WTC11 (cell line): ENCODE results near the gene SGIP1. TPM values are rescaled to one million over a fixed set of nuclear protein-coding genes. Genes with fewer than 3 reads are reported as not detected.

ENCODE experiments used
- ATAC-seq: fragments of 200-7000 bp; cut with Tn5 transposase; 2 replicates; pipeline ENCODE4 v1.10.0; 2021; ENCODE audit warnings: mild to moderate bottlenecking, moderate library complexity
- CTCF ChIA-PET: fragments of 300-600 bp; sonication (Branson Sonifier 250); formaldehyde crosslinking; loops from one replicate; lab custom pipeline; 2021; ENCODE audit warnings: antibody characterized with exemption; lab: Charles Lee
- POLR2A ChIA-PET: fragments of 350-600 bp; sonication (Branson Sonifier 250); formaldehyde crosslinking; loops from one replicate; lab custom pipeline; 2021; ENCODE audit warnings: antibody characterized with exemption; lab: Charles Lee
- DNase-seq: peaks from one replicate; pipeline ENCODE4 v3.0.0; 2021; ENCODE audit warnings: low spot score
- H3K27ac Mint-ChIP-seq: 2 replicates; pipeline ENCODE4 v1.8.0; 2021; ENCODE audit warnings: mixed read lengths
- H3K27me3 Mint-ChIP-seq: 2 replicates; pipeline ENCODE4 v1.8.0; 2021; ENCODE audit warnings: low read depth, mild to moderate bottlenecking, moderate library complexity, mixed read lengths
- H3K36me3 Mint-ChIP-seq: 2 replicates; pipeline ENCODE4 v1.8.0; 2021; ENCODE audit warnings: mixed read lengths
- H3K4me1 Mint-ChIP-seq: 2 replicates; pipeline ENCODE4 v1.8.0; 2022; ENCODE audit warnings: mixed read lengths
- H3K4me3 Mint-ChIP-seq: 2 replicates; pipeline ENCODE4 v1.8.0; 2021; ENCODE audit warnings: mild to moderate bottlenecking, moderate library complexity, mixed read lengths
- H3K9me3 Mint-ChIP-seq: 2 replicates; pipeline ENCODE4 v1.8.0; 2021; ENCODE audit warnings: mixed read lengths
- CBFB ChIP-seq: sonication (generic); formaldehyde crosslinking; IDR thresholded peaks from 2 replicates; pipeline ENCODE4 v1.8.1; 2022; ENCODE audit warnings: mild to moderate bottlenecking, low read depth, missing genetic modification reagents
- CTCF ChIP-seq: fragments of 200-600 bp; IDR thresholded peaks from 2 replicates; pipeline ENCODE4 v1.8.0; 2022; ENCODE audit warnings: antibody characterized with exemption
- FOXK1 ChIP-seq: sonication (generic); formaldehyde crosslinking; IDR thresholded peaks from 2 replicates; pipeline ENCODE4 v1.8.0; 2022; ENCODE audit warnings: mild to moderate bottlenecking, moderate library complexity, missing genetic modification reagents
- HMGXB4 ChIP-seq: sonication (generic); formaldehyde crosslinking; IDR thresholded peaks from 2 replicates; pipeline ENCODE4 v1.8.1; 2023; ENCODE audit warnings: mild to moderate bottlenecking, moderate library complexity, missing genetic modification reagents
- MLX ChIP-seq: sonication (generic); formaldehyde crosslinking; IDR thresholded peaks from 2 replicates; pipeline ENCODE4 v1.8.1; 2023; ENCODE audit warnings: mild to moderate bottlenecking, missing genetic modification reagents, moderate library complexity
- MYBL2 ChIP-seq: sonication (generic); formaldehyde crosslinking; IDR thresholded peaks from 2 replicates; pipeline ENCODE4 v1.8.1; 2023; ENCODE audit warnings: mild to moderate bottlenecking, moderate library complexity, missing genetic modification reagents
- NFYB ChIP-seq: sonication (generic); formaldehyde crosslinking; conservative IDR thresholded peaks from 2 replicates; pipeline ENCODE4 v1.8.0; 2022; ENCODE audit warnings: low read depth, missing genetic modification reagents
- NR1H2 ChIP-seq: sonication (generic); formaldehyde crosslinking; IDR thresholded peaks from 2 replicates; pipeline ENCODE4 v1.9.0; 2021; ENCODE audit warnings: mild to moderate bottlenecking, moderate library complexity, missing genetic modification reagents
- NR2C2 ChIP-seq: sonication (generic); formaldehyde crosslinking; IDR thresholded peaks from 2 replicates; pipeline ENCODE4 v1.8.0; 2022; ENCODE audit warnings: mild to moderate bottlenecking, missing genetic modification reagents
- PREB ChIP-seq: sonication (generic); formaldehyde crosslinking; IDR thresholded peaks from 2 replicates; pipeline ENCODE4 v1.8.1; 2022; ENCODE audit warnings: mild to moderate bottlenecking, missing genetic modification reagents, moderate library complexity, borderline replicate concordance
- SMAD3 ChIP-seq: sonication (generic); formaldehyde crosslinking; IDR thresholded peaks from 2 replicates; pipeline ENCODE4 v1.8.0; 2022; ENCODE audit warnings: missing genetic modification reagents, mild to moderate bottlenecking, borderline replicate concordance
- SMAD4 ChIP-seq: sonication (generic); formaldehyde crosslinking; IDR thresholded peaks from 2 replicates; pipeline ENCODE4 v1.8.0; 2022; ENCODE audit warnings: mild to moderate bottlenecking, missing genetic modification reagents
- TP53 ChIP-seq: sonication (generic); formaldehyde crosslinking; IDR thresholded peaks from 2 replicates; pipeline ENCODE4 v1.8.1; 2023; ENCODE audit warnings: mild to moderate bottlenecking, missing genetic modification reagents
- ZNF121 ChIP-seq: sonication (generic); formaldehyde crosslinking; IDR thresholded peaks from 2 replicates; pipeline ENCODE4 v1.8.0; 2023; ENCODE audit warnings: missing genetic modification reagents
- ZNF138 ChIP-seq: sonication (generic); formaldehyde crosslinking; conservative IDR thresholded peaks from 2 replicates; pipeline ENCODE4 v1.8.1; 2022; ENCODE audit warnings: mild to moderate bottlenecking, moderate library complexity, missing genetic modification reagents
- ZNF317 ChIP-seq: sonication (generic); formaldehyde crosslinking; IDR thresholded peaks from 2 replicates; pipeline ENCODE4 v1.8.1; 2023; ENCODE audit warnings: low read depth, mild to moderate bottlenecking, moderate library complexity, missing genetic modification reagents, borderline replicate concordance
- total RNA-seq: library from RNA; stranded (reverse); gene quantifications from 3 replicates; pipeline ENCODE4 v1.2.3, GENCODE V29; 2021
- TF ChIP-seq, protein P1 (sequence below): fragments of 250-450 bp; sonication (Bioruptor Pico); IDR thresholded peaks from 2 replicates; pipeline ENCODE4 v1.9.0; 2021; ENCODE audit warnings: mild to moderate bottlenecking, borderline replicate concordance

Gene SGIP1
- total RNA-seq, 1 experiment from 2014 or later, result 3.9 TPM

DNA sequence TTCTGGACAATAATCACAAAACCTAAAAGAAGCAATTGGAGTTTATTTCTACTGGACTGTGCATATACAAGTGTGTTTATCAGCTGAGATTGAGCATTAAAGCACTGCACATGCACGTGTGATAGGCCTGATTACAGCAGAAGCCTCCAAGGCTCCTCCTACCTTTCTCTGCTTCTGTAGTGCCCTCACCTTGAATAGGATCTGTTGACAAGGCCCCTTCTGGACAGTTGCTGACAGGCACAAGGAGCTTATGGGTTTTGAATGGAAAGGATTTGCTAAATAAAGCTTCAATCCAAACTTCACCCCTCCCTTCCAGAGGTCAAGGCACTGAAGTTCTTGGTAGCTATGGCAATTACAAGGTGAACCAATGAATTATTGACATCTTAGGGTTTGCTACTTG is 7.9 kb upstream of the SGIP1 start:
- ATAC-seq, result peak; percentile 60
- Mint-ChIP-seq H3K4me1 (peaks cover 16% of the 10 kb centered on the region), H3K9me3 (peaks cover 7% of the 10 kb centered on the region), H3K36me3 (peaks cover 3% of the 10 kb centered on the region; the same call in 1 of the 2 replicates), H3K27ac (no peak overlapping the region), H3K4me3 (no peak overlapping the region), H3K27me3 (no peaks in the 10 kb centered on the region)
- POLR2A ChIA-PET, result no interaction called here
- CTCF ChIA-PET, result no interaction called here
- no peak for TF ChIP-seq ZNF317 (CRISPR knock-in tag)
- no peak for TF ChIP-seq MLX
- no peak for TF ChIP-seq FOXK1 (CRISPR knock-in tag)
- no peak for TF ChIP-seq SMAD3 (CRISPR knock-in tag)
- TF ChIP-seq, all 79 proteins: peak for 0
- DNase-seq, result no peak

- Mint-ChIP-seq H3K27ac (no peak overlapping the region), H3K4me1 (peaks cover 23% of the 10 kb centered on the region), H3K36me3 (peaks cover 3% of the 10 kb centered on the region; the same call in 1 of the 2 replicates), H3K9me3 (peaks cover 7% of the 10 kb centered on the region), H3K27me3 (peaks cover 8% of the 10 kb centered on the region)
- no peak for TF ChIP-seq PREB (CRISPR knock-in tag)
- no peak for TF ChIP-seq MYBL2
- no peak for TF ChIP-seq TP53 (CRISPR knock-in tag)
- TF ChIP-seq CTCF, result no peak
- TF ChIP-seq NR1H2 (CRISPR knock-in tag), result no peak
- TF ChIP-seq, protein P1, sequence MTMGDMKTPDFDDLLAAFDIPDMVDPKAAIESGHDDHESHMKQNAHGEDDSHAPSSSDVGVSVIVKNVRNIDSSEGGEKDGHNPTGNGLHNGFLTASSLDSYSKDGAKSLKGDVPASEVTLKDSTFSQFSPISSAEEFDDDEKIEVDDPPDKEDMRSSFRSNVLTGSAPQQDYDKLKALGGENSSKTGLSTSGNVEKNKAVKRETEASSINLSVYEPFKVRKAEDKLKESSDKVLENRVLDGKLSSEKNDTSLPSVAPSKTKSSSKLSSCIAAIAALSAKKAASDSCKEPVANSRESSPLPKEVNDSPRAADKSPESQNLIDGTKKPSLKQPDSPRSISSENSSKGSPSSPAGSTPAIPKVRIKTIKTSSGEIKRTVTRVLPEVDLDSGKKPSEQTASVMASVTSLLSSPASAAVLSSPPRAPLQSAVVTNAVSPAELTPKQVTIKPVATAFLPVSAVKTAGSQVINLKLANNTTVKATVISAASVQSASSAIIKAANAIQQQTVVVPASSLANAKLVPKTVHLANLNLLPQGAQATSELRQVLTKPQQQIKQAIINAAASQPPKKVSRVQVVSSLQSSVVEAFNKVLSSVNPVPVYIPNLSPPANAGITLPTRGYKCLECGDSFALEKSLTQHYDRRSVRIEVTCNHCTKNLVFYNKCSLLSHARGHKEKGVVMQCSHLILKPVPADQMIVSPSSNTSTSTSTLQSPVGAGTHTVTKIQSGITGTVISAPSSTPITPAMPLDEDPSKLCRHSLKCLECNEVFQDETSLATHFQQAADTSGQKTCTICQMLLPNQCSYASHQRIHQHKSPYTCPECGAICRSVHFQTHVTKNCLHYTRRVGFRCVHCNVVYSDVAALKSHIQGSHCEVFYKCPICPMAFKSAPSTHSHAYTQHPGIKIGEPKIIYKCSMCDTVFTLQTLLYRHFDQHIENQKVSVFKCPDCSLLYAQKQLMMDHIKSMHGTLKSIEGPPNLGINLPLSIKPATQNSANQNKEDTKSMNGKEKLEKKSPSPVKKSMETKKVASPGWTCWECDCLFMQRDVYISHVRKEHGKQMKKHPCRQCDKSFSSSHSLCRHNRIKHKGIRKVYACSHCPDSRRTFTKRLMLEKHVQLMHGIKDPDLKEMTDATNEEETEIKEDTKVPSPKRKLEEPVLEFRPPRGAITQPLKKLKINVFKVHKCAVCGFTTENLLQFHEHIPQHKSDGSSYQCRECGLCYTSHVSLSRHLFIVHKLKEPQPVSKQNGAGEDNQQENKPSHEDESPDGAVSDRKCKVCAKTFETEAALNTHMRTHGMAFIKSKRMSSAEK (CRISPR knock-in tag), result no peak
- TF ChIP-seq, all 79 proteins: peak for 0
- POLR2A ChIA-PET, result no interaction called here
- ATAC-seq (no peak), DNase-seq (no peak)
- CTCF ChIA-PET, result no interaction called here
- H3K4me3 Mint-ChIP-seq, result no peak overlapping the region
These were observed 7.0 kb upstream of the SGIP1 start for GRCh38 chr1:66526991-66527390.

GRCh38 chr1:66527686-66528085 is 6.3 kb upstream of the SGIP1 start:
- ATAC-seq, result no peak
- Mint-ChIP-seq H3K27me3 (peaks cover 15% of the 10 kb centered on the region), H3K9me3 (peaks cover 7% of the 10 kb centered on the region), H3K27ac (no peak overlapping the region), H3K4me1 (peaks cover 27% of the 10 kb centered on the region), H3K4me3 (no peak overlapping the region), H3K36me3 (peaks cover 3% of the 10 kb centered on the region; the same call in 1 of the 2 replicates)
- no peak for DNase-seq
- ChIA-PET CTCF (no interaction called here), POLR2A (no interaction called here)
- TF ChIP-seq, protein P1 (CRISPR knock-in tag), result no peak
- TF ChIP-seq NFYB (CRISPR knock-in tag) (no peak), CBFB (CRISPR knock-in tag) (no peak), HMGXB4 (CRISPR knock-in tag) (no peak), ZNF121 (CRISPR knock-in tag) (no peak), NR2C2 (CRISPR knock-in tag) (no peak), SMAD4 (CRISPR knock-in tag) (no peak), ZNF138 (no peak)
